Body of pancreas (tissue), 4 donors: ENCODE results near the gene CIRBP. TPM values are rescaled to one million over a fixed set of nuclear protein-coding genes. Genes with fewer than 3 reads are reported as not detected.
A peak's percentile ranks its signal among the peaks of the same experiment; 100 is the strongest.

Source experiments
- ATAC-seq: fragments of 150-250 bp; one replicate; pipeline ENCODE4 v1.9.1; 2016
- DNase-seq, 4 donors: peaks; one replicate each; pipeline ENCODE4 v3.0.0-alpha.2; 2019
- H3K27ac ChIP-seq, 4 donors: fragments of 200-600 bp; sonication (generic); 1 replicate in 3 of 4; 2 replicates in 1 of 4; pipeline versions ENCODE4 v1.5.1 to v1.6.1; 2016 to 2019; ENCODE audit warnings: mild to moderate bottlenecking in 1 of 4, mixed read lengths in 1 of 4, moderate library complexity in 1 of 4
- H3K27me3 ChIP-seq, 2 donors: fragments of 200-600 bp; sonication (generic); one replicate each; pipeline ENCODE4 v1.6.0; 2016; ENCODE audit warnings: mild to moderate bottlenecking in 1 of 2
- H3K36me3 ChIP-seq, 2 donors: fragments of 200-600 bp; sonication (generic); replicated peaks in 1 of 2; 2 replicates each; pipeline ENCODE4 v1.5.1; 2016; ENCODE audit warnings: low read depth in 2 of 2; ENCODE audit not compliant: insufficient read depth in 1 of 2
- H3K4me1 ChIP-seq: fragments of 200-600 bp; sonication (generic); one replicate; pipeline ENCODE4 v1.6.0; 2016
- H3K4me3 ChIP-seq, 2 donors: fragments of 200-600 bp; sonication (generic); 1 replicate in 1 of 2; 2 replicates in 1 of 2; pipeline ENCODE4 v1.5.1; 2016 to 2019
- H3K9me3 ChIP-seq, 3 donors: fragments of 200-600 bp; sonication (generic); 1 replicate in 2 of 3; 2 replicates in 1 of 3; pipeline ENCODE4 v1.5.1; 2016
- CTCF ChIP-seq, 7 experiments: fragments of 450-650 bp in 4 of 7; fragments of 200-600 bp in 3 of 7; sonication (generic) in 3 of 7; IDR thresholded peaks; one replicate each; pipeline ENCODE4 v1.5.1; 2016 to 2019; ENCODE audit warnings: antibody characterized with exemption in 7 of 7
- POLR2A ChIP-seq, 3 donors: fragments of 450-650 bp; IDR thresholded peaks; one replicate each; pipeline ENCODE4 v1.6.1; 2016; ENCODE audit warnings: antibody characterized with exemption in 3 of 3, mild to moderate bottlenecking in 2 of 3
- WGBS, 2 donors: methylation state at CpG; one replicate each; pipeline ENCODE4 v1.1.5; 2017; 5-methylcytosine and 5-hydroxymethylcytosine counted together
- intact Hi-C: fragments of 100-400 bp; cut with DNase I; formaldehyde crosslinking; loops from one replicate; pipeline ENCODE4 v1.15.1; 2023
- total RNA-seq, 2 donors: library from RNA; depleted of rRNA; stranded (reverse); fragments of >200 nt; gene quantifications; one replicate each; pipeline ENCODE4 v1.1.0, GENCODE V29; 2016

Gene CIRBP
- total RNA-seq, 2 donors from 2014 or later: 582 to 630 TPM

GRCh38 chr19:1250437-1251260 is 18.5 kb upstream of the CIRBP start:
- peak; percentile 65 to 78 (median 70) for DNase-seq
- ATAC-seq: no peak

GRCh38 chr19:1251330-1252220 is 17.6 kb upstream of the CIRBP start:
- no peak for TF ChIP-seq CTCF (IDR thresholded peaks at IDR 0.05)
- TF ChIP-seq POLR2A (IDR thresholded peaks at IDR 0.05): peak; percentile 47 to 56 (median 51)
- ATAC-seq (no peak), DNase-seq (peak; percentile 76 to 90 (median 86))
- H3K9me3 ChIP-seq: no peaks in the 10 kb centered on the region
- peaks cover 68% of the 10 kb centered on the region for H3K4me1 ChIP-seq
- peak overlapping the region; percentile 64 to 91 for H3K4me3 ChIP-seq
- H3K36me3 ChIP-seq: peaks cover 20 to 23% of the 10 kb centered on the region in 2 donors
- H3K27me3 ChIP-seq: no peaks in the 10 kb centered on the region
- H3K27ac ChIP-seq: peak overlapping the region; percentile 97 to 100 (median 100)
- intact Hi-C loops: no loop called here
- 0 to 1% methylated on average over 5 to 40 of the region's 41 CpGs for WGBS, 2 donors

More at GRCh38 chr19:1250437-1251260, 18.5 kb upstream of the CIRBP start:
- no peak for TF ChIP-seq CTCF (IDR thresholded peaks at IDR 0.05)
- peak in 1 of 3 donors; percentile 9 for TF ChIP-seq POLR2A (IDR thresholded peaks at IDR 0.05)
- Histone ChIP-seq H3K4me3 (peak overlapping the region; percentile 64 to 91), H3K4me1 (peaks cover 70% of the 10 kb centered on the region), H3K27me3 (no peaks in the 10 kb centered on the region), H3K36me3 (peaks cover 13 to 18% of the 10 kb centered on the region in 2 donors), H3K9me3 (no peaks in the 10 kb centered on the region), H3K27ac (peak overlapping the region; percentile 97 to 100 (median 100))
- intact Hi-C loops: no loop called here
- WGBS, 2 donors: 1 to 2% methylated on average over 8 to 71 of the region's 90 CpGs

GRCh38 chr19:1252221-1252820 is 16.8 kb upstream of the CIRBP start:
- ATAC-seq: peak; percentile 49
- Histone ChIP-seq H3K4me3 (no peak overlapping the region), H3K27ac (peak overlapping the region; percentile 97 to 100 (median 100)), H3K9me3 (no peaks in the 10 kb centered on the region), H3K27me3 (no peaks in the 10 kb centered on the region), H3K4me1 (peaks cover 69% of the 10 kb centered on the region), H3K36me3 (peaks cover 27 to 28% of the 10 kb centered on the region in 2 donors)
- DNase-seq: peak; percentile 94 to 98 (median 96)
- WGBS, 2 donors: 0% methylated on average over 18 to 28 of the region's 30 CpGs
- intact Hi-C loops: no loop called here
- TF ChIP-seq POLR2A (IDR thresholded peaks at IDR 0.05): peak; percentile 21 to 53 (median 39)
- TF ChIP-seq CTCF (IDR thresholded peaks at IDR 0.05): no peak

GRCh38 chr19:1252821-1253513 is 16.2 kb upstream of the CIRBP start:
- H3K4me3 ChIP-seq: no peak overlapping the region
- peaks cover 69% of the 10 kb centered on the region for H3K4me1 ChIP-seq
- H3K27me3 ChIP-seq: no peaks in the 10 kb centered on the region
- DNase-seq: peak; percentile 86 to 94 (median 91)
- H3K9me3 ChIP-seq: no peaks in the 10 kb centered on the region
- intact Hi-C loops: no loop called here
- TF ChIP-seq CTCF (IDR thresholded peaks at IDR 0.05) (peak in 2 of 7 experiments; percentile 19 to 25), POLR2A (IDR thresholded peaks at IDR 0.05) (peak in 2 of 3 donors; percentile 41 to 62)
- H3K27ac ChIP-seq: peak overlapping the region; percentile 97 to 100 (median 100)
- H3K36me3 ChIP-seq: peaks cover 28 to 30% of the 10 kb centered on the region in 2 donors
- ATAC-seq: peak; percentile 34
- WGBS, 2 donors: 0 to 2% methylated on average over 7 to 12 of the region's 26 CpGs
